H1 (cell line): ENCODE measurements around the gene YIF1B. TPM values are rescaled to one million over a fixed set of nuclear protein-coding genes. Genes with fewer than 3 reads are reported as not detected.

Source experiments
- CTCF ChIA-PET: fragments of 300-600 bp; sonication (Branson Sonifier 250); formaldehyde crosslinking; loops from one replicate; lab custom pipeline; 2021; ENCODE audit not compliant: partially characterized antibody; lab: Charles Lee
- POLR2A ChIA-PET: fragments of 300-600 bp; sonication (Branson Sonifier 250); formaldehyde crosslinking; loops from one replicate; lab custom pipeline; 2021; ENCODE audit warnings: inconsistent platforms; ENCODE audit not compliant: partially characterized antibody; lab: Charles Lee
- DNase-seq, 2 experiments: peaks; one replicate each; pipeline versions ENCODE4 v3.0.0 to v3.0.0-alpha.2; 2010 to 2022; ENCODE audit warnings: low spot score in 2 of 2, low read depth in 1 of 2, mixed read lengths in 1 of 2
- FAIRE-seq: peaks from 2 replicates; lab custom pipeline; 2011; peaks lifted over from hg19 to GRCh38; lab: Jason Lieb, UNC
- H2AFZ ChIP-seq: 2 replicates; pipeline ENCODE4 v1.8.1; 2012; ENCODE audit warnings: low read length, inconsistent platforms
- H2AK5ac ChIP-seq: 2 replicates; pipeline ENCODE4 v1.6.1; 2013; ENCODE audit warnings: low read depth, low read length
- H2BK120ac ChIP-seq: replicated peaks from 2 replicates; pipeline ENCODE3; 2013; ENCODE audit warnings: low read depth, low read length, inconsistent platforms
- H2BK12ac ChIP-seq: 2 replicates; pipeline ENCODE4 v1.6.1; 2013; ENCODE audit warnings: low read depth, low read length
- H2BK15ac ChIP-seq: 2 replicates; pipeline ENCODE4 v1.6.1; 2013; ENCODE audit warnings: low read length
- H2BK20ac ChIP-seq: 2 replicates; pipeline ENCODE4 v1.6.1; 2013; ENCODE audit warnings: low read length
- H2BK5ac ChIP-seq: 2 replicates; pipeline ENCODE4 v1.6.1; 2013; ENCODE audit warnings: low read depth, low read length
- H3K14ac ChIP-seq: 2 replicates; pipeline ENCODE4 v1.6.1; 2013; ENCODE audit warnings: inconsistent platforms; ENCODE audit not compliant: insufficient read length
- H3K18ac ChIP-seq: 2 replicates; pipeline ENCODE4 v1.6.1; 2013; ENCODE audit warnings: low read length; ENCODE audit errors: extremely low read depth
- H3K23ac ChIP-seq: 2 replicates; pipeline ENCODE4 v1.6.1; 2013; ENCODE audit warnings: inconsistent platforms; ENCODE audit not compliant: insufficient read length
- H3K23me2 ChIP-seq: 2 replicates; pipeline ENCODE4 v1.6.1; 2013; ENCODE audit warnings: low read depth, low read length
- H3K27ac ChIP-seq: 2 replicates; pipeline ENCODE4 v1.6.1; 2011; ENCODE audit warnings: low read depth, low read length, inconsistent platforms
- H3K27me3 ChIP-seq, 4 experiments: replicated peaks in 1 of 4; 1 replicate in 1 of 4; 2 replicates in 3 of 4; pipeline versions ENCODE4 v1.6.1 to v1.8.1; 2011 to 2013; ENCODE audit warnings: low read length in 3 of 4, mild to moderate bottlenecking in 3 of 4, inconsistent platforms in 2 of 4, mixed read lengths in 2 of 4, moderate library complexity in 1 of 4; ENCODE audit not compliant: control insufficient read depth in 3 of 4, insufficient read depth in 3 of 4; ENCODE audit errors: extremely low read depth in 1 of 4
- H3K36me3 ChIP-seq, 4 experiments: 2 replicates each; pipeline versions ENCODE4 v1.6.1 to v1.8.1; 2011 to 2013; ENCODE audit warnings: mild to moderate bottlenecking in 4 of 4, low read length in 3 of 4, moderate library complexity in 2 of 4, control low read depth in 1 of 4, inconsistent platforms in 1 of 4; ENCODE audit not compliant: insufficient read depth in 4 of 4, control insufficient read depth in 2 of 4
- H3K4ac ChIP-seq: replicated peaks from 2 replicates; pipeline ENCODE3; 2013; ENCODE audit warnings: low read length, low read depth, mixed read lengths, inconsistent platforms; ENCODE audit not compliant: insufficient read length
- H3K4me1 ChIP-seq, 4 experiments: replicated peaks in 1 of 4; 1 replicate in 1 of 4; 2 replicates in 3 of 4; pipeline versions ENCODE4 v1.6.1 to v1.8.1; 2011 to 2013; ENCODE audit warnings: low read length in 3 of 4, inconsistent platforms in 2 of 4, mixed read lengths in 1 of 4; ENCODE audit not compliant: insufficient read depth in 4 of 4, control insufficient read depth in 3 of 4
- H3K4me2 ChIP-seq, 2 experiments: 2 replicates each; pipeline versions ENCODE4 v1.6.1 to v1.8.1; 2011 to 2013; ENCODE audit warnings: low read depth in 2 of 2, low read length in 2 of 2, control low read depth in 1 of 2, inconsistent platforms in 1 of 2, mild to moderate bottlenecking in 1 of 2; ENCODE audit not compliant: insufficient read depth in 1 of 2
- H3K4me3 ChIP-seq, 4 experiments: fragments of 200-600, 300-600 bp in 1 of 4; sonication (generic), shearing (Covaris generic), sonication (Bioruptor Twin) in 1 of 4; 2 replicates each; pipeline versions ENCODE4 v1.5.1 to v1.8.1; 2011 to 2016; ENCODE audit warnings: low read length in 4 of 4, low read depth in 3 of 4, control low read depth in 2 of 4, inconsistent platforms in 2 of 4, mild to moderate bottlenecking in 2 of 4, mixed read lengths in 1 of 4, moderate library complexity in 1 of 4; ENCODE audit not compliant: insufficient read depth in 2 of 4; ENCODE audit errors: extremely low read depth in 1 of 4
- H3K56ac ChIP-seq: replicated peaks from 2 replicates; pipeline ENCODE3; 2013; ENCODE audit warnings: low read depth, mild to moderate bottlenecking, mixed read lengths, low read length, inconsistent platforms; ENCODE audit not compliant: insufficient read length
- H3K79me1 ChIP-seq: 2 replicates; pipeline ENCODE4 v1.6.1; 2013; ENCODE audit warnings: low read depth, low read length, control low read depth
- H3K79me2 ChIP-seq, 2 experiments: 2 replicates each; pipeline versions ENCODE4 v1.6.1 to v1.8.1; 2012 to 2013; ENCODE audit warnings: low read length in 2 of 2, mild to moderate bottlenecking in 2 of 2, inconsistent platforms in 1 of 2; ENCODE audit not compliant: insufficient read depth in 2 of 2, control insufficient read depth in 1 of 2
- H3K9ac ChIP-seq, 4 experiments: replicated peaks in 1 of 4; 1 replicate in 1 of 4; 2 replicates in 3 of 4; pipeline versions ENCODE4 v1.6.1 to v1.8.1; 2011 to 2013; ENCODE audit warnings: low read depth in 3 of 4, low read length in 3 of 4, control low read depth in 2 of 4, mild to moderate bottlenecking in 2 of 4, moderate library complexity in 2 of 4, inconsistent platforms in 1 of 4; ENCODE audit errors: extremely low read depth in 1 of 4
- H3K9me3 ChIP-seq, 2 experiments: 2 replicates each; pipeline versions ENCODE4 v1.6.1 to v1.8.1; 2012 to 2013; ENCODE audit warnings: mild to moderate bottlenecking in 2 of 2, moderate library complexity in 2 of 2, control low read depth in 1 of 2, inconsistent platforms in 1 of 2, low read depth in 1 of 2, low read length in 1 of 2, mixed read lengths in 1 of 2; ENCODE audit not compliant: insufficient read depth in 2 of 2
- H4K20me1 ChIP-seq, 2 experiments: replicated peaks in 1 of 2; 2 replicates each; pipeline versions ENCODE3 to v1.8.1; 2011 to 2013; ENCODE audit warnings: inconsistent platforms in 2 of 2, low read length in 2 of 2, mild to moderate bottlenecking in 1 of 2; ENCODE audit not compliant: insufficient read depth in 2 of 2, control insufficient read depth in 1 of 2
- H4K5ac ChIP-seq: 2 replicates; pipeline ENCODE4 v1.6.1; 2013; ENCODE audit warnings: low read length, low read depth, mixed read lengths, inconsistent platforms; ENCODE audit not compliant: insufficient read length
- H4K8ac ChIP-seq: 2 replicates; pipeline ENCODE4 v1.8.0; 2013; ENCODE audit warnings: mild to moderate bottlenecking, moderate library complexity, low read length, inconsistent platforms; ENCODE audit not compliant: insufficient read depth; ENCODE audit errors: extremely low read depth
- H4K91ac ChIP-seq: replicated peaks from 2 replicates; pipeline ENCODE3; 2013; ENCODE audit warnings: low read length, mixed read lengths, inconsistent platforms; ENCODE audit not compliant: insufficient read length
- WGBS, 2 experiments: shearing (Covaris generic) in 1 of 2; methylation state at CpG; one replicate each; pipeline versions ENCODE4 v1.1.6 to v1.1.7; 2013 to 2015; ENCODE audit warnings: low lambda C conversion rate in 2 of 2, mixed read lengths in 2 of 2, inconsistent platforms in 1 of 2, low coverage in 1 of 2, missing lambda C conversion rate in 1 of 2; ENCODE audit not compliant: insufficient replicate concordance in 2 of 2, insufficient coverage in 1 of 2, insufficient read length in 1 of 2; ENCODE audit errors: extremely low coverage in 1 of 2, missing lambda C conversion rate in 1 of 2; 5-methylcytosine and 5-hydroxymethylcytosine counted together
- polyA plus RNA-seq, 7 experiments: library from polyadenylated mRNA; depleted of rRNA in 3 of 7; stranded (reverse) in 5 of 7; unstranded in 2 of 7; fragments of >200 nt in 5 of 7; fragments of 200-250 nt in 2 of 7; gene quantifications; 1 replicate in 5 of 7; 2 replicates in 1 of 7; 4 replicates in 1 of 7; pipeline versions ENCODE4 v1.2.1 to v1.2.3, GENCODE V29; 2011 to 2013; ENCODE audit warnings: missing spikeins in 2 of 7, mixed read lengths in 2 of 7
- total RNA-seq: library from RNA; stranded (reverse); fragmentation: NEBNext Ultra II Directional; extraction: Animal tissue kit (Norgen Biotek cat#: 25700); gene quantifications from 2 replicates; pipeline ENCODE4 v1.2.1, GENCODE V29; 2021

Gene YIF1B
- total and polyA plus RNA-seq, 2 of the 8 experiments (the other 6 are each of a cell fraction or from before 2014, with no cell fraction given), result 89.6 to 305 TPM

- H3K4me3 ChIP-seq, result no peak overlapping the region
- H4K20me1 ChIP-seq, result peaks cover 4 to 14% of the 10 kb centered on the region in 2 experiments
- H2BK20ac ChIP-seq, result no peak overlapping the region
- no peak overlapping the region for H2BK12ac ChIP-seq
- ChIA-PET CTCF (interaction anchor here (0.6 to 3.0 kb wide), 4 partner anchors 10 to 53 kb away, joined by 3 to 7 read pairs (median 4); no protein-coding TSS in a partner anchor), POLR2A (interaction anchor here (0.9 to 1.0 kb wide), 2 partner anchors 9 to 24 kb away, joined by 3 read pairs; no protein-coding TSS in a partner anchor)
- H3K9me3 ChIP-seq, result no peaks in the 10 kb centered on the region
- no peak overlapping the region for H2BK15ac ChIP-seq
- H3K23me2 ChIP-seq, result peaks cover 10% of the 10 kb centered on the region; the same call in 1 of the 2 replicates
- H2AFZ ChIP-seq, result no peak overlapping the region
- peaks cover 0 to 17% of the 10 kb centered on the region in 2 experiments; a peak in 2 of 4 replicates for H3K79me2 ChIP-seq
- H4K5ac ChIP-seq, result no peak overlapping the region
- peaks cover 8% of the 10 kb centered on the region for H3K79me1 ChIP-seq
- no peak overlapping the region for H3K18ac ChIP-seq
- H3K9ac ChIP-seq, result no peak overlapping the region
- H4K91ac ChIP-seq, result no peak overlapping the region
- no peak for FAIRE-seq
- H3K36me3 ChIP-seq, result peaks cover 0 to 18% (median 9%) of the 10 kb centered on the region in 4 experiments; a peak in 5 of 8 replicates
- no peak overlapping the region for H2AK5ac ChIP-seq
- no peaks in the 10 kb centered on the region for H3K27me3 ChIP-seq
- no peak overlapping the region for H2BK120ac ChIP-seq
- H3K23ac ChIP-seq, result no peak overlapping the region
- H3K14ac ChIP-seq, result no peak overlapping the region
- no peak overlapping the region for H3K4me2 ChIP-seq
- H3K56ac ChIP-seq, result no peak overlapping the region
- no peak overlapping the region for H3K27ac ChIP-seq
- no peak overlapping the region for H2BK5ac ChIP-seq
- WGBS, 2 experiments, result 90% methylated on average over 2 of the region's 2 CpGs; no CpG with 5 or more reads in 1 of the 2 experiments
- no peak for DNase-seq
- 0 out of 2 replicates have a peak overlapping the region, but pooled peaks have one; percentile 41 for H4K8ac ChIP-seq
- H3K4ac ChIP-seq, result no peak overlapping the region
- H3K4me1 ChIP-seq, result peaks cover 0 to 5% (median under 1%) of the 10 kb centered on the region in 4 experiments; a peak in 4 of 7 replicates
These were observed 5.5 kb downstream of the YIF1B start for GRCh38 chr19:38310279-38310670.
